ENCODE measurements around the gene OR10V1. TPM values are rescaled to one million over a fixed set of nuclear protein-coding genes. Genes with fewer than 3 reads are reported as not detected.

Gene OR10V1
- total RNA-seq (not detected), total RNA-seq (0 to 0.06 (median 0) reads per million in 172 experiments)
- polyA plus RNA-seq (2013, experiment 1 of 2): not detected
- not detected for polyA plus RNA-seq (2013, experiment 2 of 2)

GRCh38 chr11:59713745-59714144, at the start of gene OR10V1:
TSS of gene OR10V1 (minus strand) at chr11:59713845. CDS start at chr11:59713845, 0 bp downstream.
- POLR2A ChIA-PET: no interaction called here

GRCh38 chr11:59761993-59762392, 48.3 kb upstream of the OR10V1 start:
- H3K4me1 Mint-ChIP-seq (ENCODE audit: low read depth): peaks cover 19% of the 10 kb centered on the region
- H3K9me3 Mint-ChIP-seq: no peaks in the 10 kb centered on the region
- H3K4me3 Mint-ChIP-seq: no peak overlapping the region
- peaks cover 0 to 4% of the 10 kb centered on the region in 2 experiments for H3K27me3 ChIP-seq (ENCODE audit: control insufficient read depth in 1 of 2, insufficient read depth in 2 of 2, low read length in 2 of 2)
- no peaks in the 10 kb centered on the region for H3K27me3 Mint-ChIP-seq
- TF ChIP-seq CTCF (IDR thresholded peaks at IDR 0.05): no peak
- H3K27ac Mint-ChIP-seq: no peak overlapping the region
- CTCF ChIA-PET: interaction anchor here (1.5 kb wide), 1 partner anchor 48 kb away, joined by 4 read pairs; the partner anchor contains the start of gene MRPL16
- no peak overlapping the region for H3K27ac ChIP-seq (ENCODE audit: low read depth in 1 of 2, low read length in 2 of 2)
- intact Hi-C loops (cut with DNase I, micrococcal nuclease): no loop called here
- H3K36me3 Mint-ChIP-seq (ENCODE audit: low read depth): no peaks in the 10 kb centered on the region
- H3K9me3 ChIP-seq (ENCODE audit: control insufficient read depth in 1 of 2, insufficient read depth in 1 of 2, low read length in 2 of 2): no peaks in the 10 kb centered on the region
- H3K4me1 ChIP-seq (ENCODE audit: insufficient read depth, low read length): peaks cover 19% of the 10 kb centered on the region
- ATAC-seq (ENCODE audit: poor library complexity) (no peak), DNase-seq (no peak)
- H3K4me3 ChIP-seq (ENCODE audit: low read length): no peak overlapping the region
- POLR2A ChIA-PET: no interaction called here
- H3K36me3 ChIP-seq (ENCODE audit: insufficient read depth, low read length): peaks cover 3% of the 10 kb centered on the region

More at GRCh38 chr11:59713745-59714144, at the start of gene OR10V1:
- Mint-ChIP-seq H3K27me3 (peaks cover 42% of the 10 kb centered on the region), H3K36me3 (ENCODE audit: low read depth) (no peaks in the 10 kb centered on the region), H3K4me3 (no peak within 1 kb of the TSS), H3K9me3 (no peaks in the 10 kb centered on the region), H3K27ac (no peak within 1 kb of the TSS), H3K4me1 (ENCODE audit: low read depth) (no peaks in the 10 kb centered on the region)
- DNase-seq (no peak), ATAC-seq (ENCODE audit: poor library complexity) (no peak)
- H3K4me1 ChIP-seq (ENCODE audit: insufficient read depth, low read length): no peaks in the 10 kb centered on the region
- no peaks in the 10 kb centered on the region for H3K36me3 ChIP-seq (ENCODE audit: insufficient read depth, low read length)
- no peaks in the 10 kb centered on the region for H3K9me3 ChIP-seq (ENCODE audit: control insufficient read depth in 1 of 2, insufficient read depth in 1 of 2, low read length in 2 of 2)
- CTCF ChIA-PET: no interaction called here
- H3K27me3 ChIP-seq (ENCODE audit: control insufficient read depth in 1 of 2, insufficient read depth in 2 of 2, low read length in 2 of 2): peaks cover 3 to 7% of the 10 kb centered on the region in 2 experiments
- intact Hi-C loops (cut with DNase I, micrococcal nuclease): no loop called here
- no peak within 1 kb of the TSS for H3K27ac ChIP-seq (ENCODE audit: low read depth in 1 of 2, low read length in 2 of 2)
- TF ChIP-seq CTCF (IDR thresholded peaks at IDR 0.05): no peak
- no peak within 1 kb of the TSS for H3K4me3 ChIP-seq (ENCODE audit: low read length)

- intact Hi-C loops (cut with DNase I, micrococcal nuclease): no loop called here
- H3K36me3 Mint-ChIP-seq (ENCODE audit: low read depth): no peaks in the 10 kb centered on the region
- H3K4me1 Mint-ChIP-seq (ENCODE audit: low read depth): peaks cover 26% of the 10 kb centered on the region
- no peak for TF ChIP-seq CTCF (IDR thresholded peaks at IDR 0.05)
- no peak overlapping the region for H3K27ac ChIP-seq (ENCODE audit: low read depth in 1 of 2, low read length in 2 of 2)
- no peak overlapping the region for H3K4me3 ChIP-seq (ENCODE audit: low read length)
- ATAC-seq (ENCODE audit: poor library complexity) (no peak), DNase-seq (no peak)
- ChIA-PET POLR2A (no interaction called here), CTCF (interaction anchor here (1.5 kb wide), 1 partner anchor 50 kb away, joined by 4 read pairs; the partner anchor contains the start of gene MRPL16)
- peaks cover 3% of the 10 kb centered on the region for H3K36me3 ChIP-seq (ENCODE audit: insufficient read depth, low read length)
- no peak overlapping the region for H3K27ac Mint-ChIP-seq
- peaks cover 0 to 4% of the 10 kb centered on the region in 2 experiments for H3K27me3 ChIP-seq (ENCODE audit: control insufficient read depth in 1 of 2, insufficient read depth in 2 of 2, low read length in 2 of 2)
- no peak overlapping the region for H3K4me3 Mint-ChIP-seq
- H3K9me3 ChIP-seq (ENCODE audit: control insufficient read depth in 1 of 2, insufficient read depth in 1 of 2, low read length in 2 of 2): no peaks in the 10 kb centered on the region
- peaks cover 18% of the 10 kb centered on the region for H3K4me1 ChIP-seq (ENCODE audit: insufficient read depth, low read length)
- H3K9me3 Mint-ChIP-seq: no peaks in the 10 kb centered on the region
- H3K27me3 Mint-ChIP-seq: no peaks in the 10 kb centered on the region
Observed at GRCh38 chr11:59760771-59761170, 47.1 kb upstream of the OR10V1 start.

All from CD4-positive, alpha-beta T cell (primary cell).